Right ventricle myocardium superior (tissue), 1 donor: ENCODE measurements around the gene WNT16. TPM values are rescaled to one million over a fixed set of nuclear protein-coding genes. Genes with fewer than 3 reads are reported as not detected.

ENCODE experiments used
- ATAC-seq: fragments of 200-7000 bp; cut with Tn5 transposase; one replicate; pipeline ENCODE4 v1.9.1; 2020; ENCODE audit warnings: mild to moderate bottlenecking; ENCODE audit not compliant: poor library complexity
- DNase-seq: peaks from one replicate; pipeline ENCODE4 v3.0.0-alpha.2; 2020
- intact Hi-C: fragments of 100-400 bp; cut with DNase I; formaldehyde crosslinking; loops from one replicate; pipeline ENCODE4 v1.11.2; 2022
- total RNA-seq: library from RNA; stranded (reverse); fragmentation: NEBNext Ultra II Directional; extraction: Animal tissue kit (Norgen Biotek cat#: 25700); gene quantifications from one replicate; pipeline ENCODE4 v1.2.1, GENCODE V29; 2021
- donor health status: DM: no; HTN: yes; CAD: no; lungs with severe emphysema.

WNT16 gene
- total RNA-seq, 1 donor from 2014 or later: not detected

GRCh38 chr7:121337398-121337797 is 8.6 kb downstream of the WNT16 start:
- ATAC-seq (no peak), DNase-seq (no peak)
- intact Hi-C loops: no loop called here

- intact Hi-C loops: no loop called here
- ATAC-seq (no peak), DNase-seq (no peak)
These were observed 10.3 kb downstream of the WNT16 start for GRCh38 chr7:121339082-121339481.

- DNase-seq (no peak), ATAC-seq (no peak)
- intact Hi-C loops: no loop called here
These were observed 13.1 kb downstream of the WNT16 start for GRCh38 chr7:121341933-121342332.

GRCh38 chr7:121342631-121343030 is 13.8 kb downstream of the WNT16 start:
- intact Hi-C loops: no loop called here
- DNase-seq: no peak
- ATAC-seq: no peak

GRCh38 chr7:121343302-121343701 is 14.5 kb downstream of the WNT16 start:
- intact Hi-C loops: no loop called here
- ATAC-seq (no peak), DNase-seq (no peak)

- no peak for DNase-seq
- intact Hi-C loops: no loop called here
- no peak for ATAC-seq
These were observed 15.3 kb downstream of the WNT16 start for GRCh38 chr7:121344093-121344492.

GRCh38 chr7:121344497-121344896 is 15.7 kb downstream of the WNT16 start:
- ATAC-seq: no peak
- intact Hi-C loops: no loop called here

GRCh38 chr7:121351682-121352081 is 22.9 kb downstream of the WNT16 start:
- ATAC-seq (no peak), DNase-seq (no peak)
- intact Hi-C loops: no loop called here

More at GRCh38 chr7:121344497-121344896, 15.7 kb downstream of the WNT16 start:
- DNase-seq: no peak

- intact Hi-C loops: no loop called here
- DNase-seq (no peak), ATAC-seq (no peak)
These were observed 23.5 kb downstream of the WNT16 start for GRCh38 chr7:121352323-121352722.

GRCh38 chr7:121355574-121355973 is 26.8 kb downstream of the WNT16 start:
- DNase-seq (no peak), ATAC-seq (no peak)
- intact Hi-C loops: no loop called here

GRCh38 chr7:121360564-121360963 is 31.8 kb downstream of the WNT16 start:
- no peak for ATAC-seq
- DNase-seq: no peak
- intact Hi-C loops: no loop called here

- DNase-seq: no peak
- intact Hi-C loops: loop anchor here (2.0 kb wide), 1 partner anchor 180 kb away; no protein-coding TSS in a partner anchor
- ATAC-seq: no peak
These were observed 38.1 kb downstream of the WNT16 start for GRCh38 chr7:121366852-121367431.

- intact Hi-C loops: no loop called here
- peak; percentile 27 for ATAC-seq
- no peak for DNase-seq
These were observed 40.7 kb downstream of the WNT16 start for GRCh38 chr7:121369462-121369861.

- no peak for ATAC-seq
- intact Hi-C loops: no loop called here
- no peak for DNase-seq
These were observed 42.6 kb downstream of the WNT16 start for GRCh38 chr7:121371367-121371766.

- no peak for DNase-seq
- no peak for ATAC-seq
- intact Hi-C loops: no loop called here
These were observed 43.1 kb downstream of the WNT16 start for GRCh38 chr7:121371883-121372282.

GRCh38 chr7:121372376-121373010 is 43.7 kb downstream of the WNT16 start:
- no peak for DNase-seq
- intact Hi-C loops: no loop called here
- ATAC-seq: peak; percentile 71

- no peak for DNase-seq
- intact Hi-C loops: no loop called here
- no peak for ATAC-seq
These were observed 44.4 kb downstream of the WNT16 start for GRCh38 chr7:121373177-121373576.

- no peak for DNase-seq
- no peak for ATAC-seq
- intact Hi-C loops: no loop called here
These were observed 48.2 kb downstream of the WNT16 start for GRCh38 chr7:121376979-121377378.

GRCh38 chr7:121379930-121380329 is 51.1 kb downstream of the WNT16 start:
- intact Hi-C loops: no loop called here
- DNase-seq (no peak), ATAC-seq (no peak)

- intact Hi-C loops: no loop called here
- ATAC-seq: no peak
- no peak for DNase-seq
These were observed 53.7 kb downstream of the WNT16 start for GRCh38 chr7:121382473-121382872.
